Lung (tissue), 12 donors: ENCODE results near the gene ARF1. TPM values are rescaled to one million over a fixed set of nuclear protein-coding genes. Genes with fewer than 3 reads are reported as not detected.

Experiments
- ATAC-seq: fragments of 200-7000 bp; cut with Tn5 transposase; one replicate; pipeline ENCODE4 v1.9.1; 2020; ENCODE audit warnings: moderate number of reproducible peaks; ENCODE audit not compliant: insufficient read depth, low FRiP score
- DNase-seq, 3 donors: peaks; one replicate each; pipeline ENCODE4 v3.0.0-alpha.2; 2013 to 2017
- H3K27ac ChIP-seq, 2 donors: one replicate each; pipeline ENCODE4 v1.5.1; 2013; ENCODE audit warnings: mild to moderate bottlenecking in 2 of 2, moderate library complexity in 2 of 2, control low read depth in 1 of 2, inconsistent platforms in 1 of 2, low read depth in 1 of 2, low read length in 1 of 2
- H3K27me3 ChIP-seq, 3 donors: one replicate each; pipeline ENCODE4 v1.5.1; 2013; ENCODE audit warnings: low read length in 2 of 3; ENCODE audit not compliant: control insufficient read depth in 3 of 3, insufficient read depth in 3 of 3
- H3K36me3 ChIP-seq, 4 donors: one replicate each; pipeline ENCODE4 v1.5.1; 2013; ENCODE audit warnings: low read length in 4 of 4, mild to moderate bottlenecking in 1 of 4, moderate library complexity in 1 of 4; ENCODE audit not compliant: control insufficient read depth in 4 of 4, insufficient read depth in 4 of 4
- H3K4me1 ChIP-seq, 5 donors: one replicate each; pipeline ENCODE4 v1.5.1; 2013; ENCODE audit warnings: low read length in 5 of 5, mild to moderate bottlenecking in 2 of 5, moderate library complexity in 1 of 5; ENCODE audit not compliant: control insufficient read depth in 5 of 5, insufficient read depth in 5 of 5
- H3K4me3 ChIP-seq: one replicate; pipeline ENCODE4 v1.5.1; 2013; ENCODE audit warnings: mild to moderate bottlenecking, control low read depth, moderate library complexity
- H3K9ac ChIP-seq, 2 donors: one replicate each; pipeline ENCODE4 v1.5.1; 2013; ENCODE audit warnings: low read length in 2 of 2, control low read depth in 1 of 2; ENCODE audit not compliant: insufficient read depth in 1 of 2
- H3K9me3 ChIP-seq, 4 donors: one replicate each; pipeline ENCODE4 v1.5.1; 2013; ENCODE audit warnings: low read length in 3 of 4, mild to moderate bottlenecking in 1 of 4, moderate library complexity in 1 of 4; ENCODE audit not compliant: control insufficient read depth in 4 of 4, insufficient read depth in 3 of 4
- CTCF ChIP-seq: IDR thresholded peaks from 2 replicates; pipeline ENCODE4 v1.5.1; 2012; ENCODE audit warnings: mild to moderate bottlenecking; ENCODE audit errors: control extremely low read depth, extremely low read depth
- WGBS, 2 donors: extraction: QIAGEN DNeasy Blood & Tissue Kit; methylation state at CpG; one replicate each; pipeline ENCODE4 v1.1.7; 2013; 5-methylcytosine and 5-hydroxymethylcytosine counted together
- polyA plus RNA-seq, 2 donors: library from polyadenylated mRNA; stranded (reverse); fragments of 200-250 nt; gene quantifications; one replicate each; pipeline ENCODE4 v1.2.1, GENCODE V29; 2013
- total RNA-seq, 2 donors: library from RNA; depleted of rRNA in 1 of 2; stranded (reverse); fragments of >200 nt in 1 of 2; gene quantifications; one replicate each; pipeline ENCODE4 v1.2.1, GENCODE V29; 2014 to 2021
- donor health status: control.
- donor health status: control.
- donor health status: Bipolar disorder and iron deficiency.
- donor health status: healthy.
- donor health status: DM: yes; HTN: yes; CAD: no.

The ARF1 gene
- total and polyA plus RNA-seq, 4 donors: 226 to 713 (median 439) TPM

GRCh38 chr1:228072658-228073043, 9.9 kb upstream of the ARF1 start:
- Histone ChIP-seq H3K4me3 (no peak overlapping the region), H3K27me3 (peaks cover 0 to 45% (median 33%) of the 10 kb centered on the region in 3 donors), H3K27ac (no peak overlapping the region), H3K36me3 (no peaks in the 10 kb centered on the region), H3K4me1 (peaks cover 0 to 4% (median 0%) of the 10 kb centered on the region in 5 donors), H3K9me3 (peaks cover 0 to 2% (median 0%) of the 10 kb centered on the region in 4 donors), H3K9ac (no peak overlapping the region)
- no peak for TF ChIP-seq CTCF
- 50 to 55% methylated on average over 5 of the region's 5 CpGs for WGBS, 2 donors
- ATAC-seq: no peak
- DNase-seq: no peak

- no peak for DNase-seq
- no peak for TF ChIP-seq CTCF
- ATAC-seq: no peak
- 68 to 72% methylated on average over 23 of the region's 23 CpGs for WGBS, 2 donors
- Histone ChIP-seq H3K4me1 (peaks cover 0 to 4% (median 0%) of the 10 kb centered on the region in 5 donors), H3K4me3 (no peak overlapping the region), H3K27ac (no peak overlapping the region), H3K9me3 (peaks cover 0 to 2% (median 0%) of the 10 kb centered on the region in 4 donors), H3K36me3 (no peaks in the 10 kb centered on the region), H3K27me3 (peaks cover 0 to 39% (median 28%) of the 10 kb centered on the region in 3 donors), H3K9ac (no peak overlapping the region)
These were observed 9.2 kb upstream of the ARF1 start for GRCh38 chr1:228073061-228073856.

- peaks cover 0 to 2% (median 0%) of the 10 kb centered on the region in 4 donors for H3K9me3 ChIP-seq
- TF ChIP-seq CTCF: no peak
- no peak overlapping the region for H3K9ac ChIP-seq
- no peak overlapping the region for H3K27ac ChIP-seq
- H3K27me3 ChIP-seq: peaks cover 0 to 32% (median 22%) of the 10 kb centered on the region in 3 donors
- H3K4me1 ChIP-seq: peaks cover 0 to 4% (median 0%) of the 10 kb centered on the region in 5 donors
- no peaks in the 10 kb centered on the region for H3K36me3 ChIP-seq
- H3K4me3 ChIP-seq: no peak overlapping the region
- 46% methylated on average over 15 to 16 of the region's 16 CpGs for WGBS, 2 donors
- DNase-seq (no peak), ATAC-seq (no peak)
These were observed 8.5 kb upstream of the ARF1 start for GRCh38 chr1:228073857-228074545.
